IPS DF 6.9 (cell line): ENCODE measurements around the gene CNTNAP2.

ENCODE experiments used
- DNase-seq: peaks from one replicate; pipeline ENCODE4 v3.0.0-alpha.2; 2013; ENCODE audit warnings: low read depth, low spot score
- H3K27ac ChIP-seq: one replicate; pipeline ENCODE4 v1.5.1; 2013; ENCODE audit warnings: low read length, control low read depth
- H3K27me3 ChIP-seq: 2 replicates; pipeline ENCODE4 v1.6.1; 2013; ENCODE audit warnings: mild to moderate bottlenecking, low read length; ENCODE audit not compliant: control insufficient read depth, insufficient read depth
- H3K36me3 ChIP-seq: 2 replicates; pipeline ENCODE4 v1.6.1; 2013; ENCODE audit warnings: low read length; ENCODE audit not compliant: control insufficient read depth, insufficient read depth
- H3K4me1 ChIP-seq: 2 replicates; pipeline ENCODE4 v1.6.1; 2013; ENCODE audit warnings: low read length; ENCODE audit not compliant: control insufficient read depth, insufficient read depth
- H3K4me3 ChIP-seq: 2 replicates; pipeline ENCODE4 v1.5.1; 2013; ENCODE audit warnings: mild to moderate bottlenecking, low read length
- H3K9me3 ChIP-seq: 2 replicates; pipeline ENCODE4 v1.6.1; 2013; ENCODE audit warnings: low read length, inconsistent platforms; ENCODE audit not compliant: control insufficient read depth, insufficient read depth
- WGBS: extraction: QIAGEN DNeasy Blood & Tissue Kit; methylation state at CpG from one replicate; pipeline ENCODE4 v1.1.7; 2013; ENCODE audit warnings: mixed read lengths, missing lambda C conversion rate; ENCODE audit not compliant: insufficient read length, insufficient coverage; 5-methylcytosine and 5-hydroxymethylcytosine counted together

Gene CNTNAP2

DNA sequence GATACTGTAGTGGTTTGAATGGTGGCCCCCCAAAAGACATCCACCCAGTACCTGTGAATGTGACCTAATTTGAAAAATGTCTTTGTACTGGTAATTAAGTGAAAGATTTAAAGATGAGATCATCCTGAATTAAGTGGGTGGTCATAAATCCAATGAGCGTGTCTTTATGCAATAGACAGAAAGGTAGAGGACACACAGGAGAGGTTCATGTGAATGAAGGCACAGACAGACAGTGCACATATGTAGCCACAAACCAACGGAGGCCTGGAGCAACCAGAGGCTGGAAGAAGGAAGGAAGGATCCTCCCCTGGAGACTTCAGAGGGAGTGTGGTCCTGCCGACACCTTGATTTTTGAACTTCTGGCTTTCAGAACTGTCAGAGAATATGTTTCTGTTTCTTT, 160.3 kb downstream of the CNTNAP2 start:
- DNase-seq: no peak
- H3K9me3 ChIP-seq: no peaks in the 10 kb centered on the region
- no peaks in the 10 kb centered on the region for H3K36me3 ChIP-seq
- no peaks in the 10 kb centered on the region for H3K27me3 ChIP-seq
- no peak overlapping the region for H3K4me3 ChIP-seq
- no CpG with 5 or more reads among the region's 3 CpGs for WGBS
- no peak overlapping the region for H3K27ac ChIP-seq
- H3K4me1 ChIP-seq: no peaks in the 10 kb centered on the region

DNA sequence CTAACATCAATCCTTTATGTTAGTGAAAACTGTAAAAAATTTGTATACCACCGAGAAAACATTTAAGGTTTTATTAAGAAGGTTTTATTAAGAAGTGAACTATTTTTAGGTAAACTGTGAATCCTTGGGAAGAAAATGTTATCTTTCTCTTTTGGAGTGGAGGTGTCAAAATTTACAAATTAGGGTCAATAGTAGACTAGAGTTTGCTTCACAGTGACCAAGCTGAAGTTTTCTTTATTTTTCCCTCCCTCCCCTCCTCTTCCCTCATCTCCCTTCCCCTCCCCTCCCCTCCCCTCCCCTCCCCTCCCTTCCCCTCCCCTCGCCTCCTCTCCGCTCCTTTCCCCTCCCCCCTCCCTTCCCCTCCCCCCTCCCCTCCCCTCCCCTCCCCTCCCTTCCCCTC, 168.8 kb downstream of the CNTNAP2 start:
- Histone ChIP-seq H3K27ac (no peak overlapping the region), H3K9me3 (no peaks in the 10 kb centered on the region), H3K4me3 (no peak overlapping the region), H3K27me3 (no peaks in the 10 kb centered on the region), H3K36me3 (no peaks in the 10 kb centered on the region), H3K4me1 (no peaks in the 10 kb centered on the region)
- WGBS: 100% methylated on average over 1 of the region's 3 CpGs
- DNase-seq: no peak

DNA sequence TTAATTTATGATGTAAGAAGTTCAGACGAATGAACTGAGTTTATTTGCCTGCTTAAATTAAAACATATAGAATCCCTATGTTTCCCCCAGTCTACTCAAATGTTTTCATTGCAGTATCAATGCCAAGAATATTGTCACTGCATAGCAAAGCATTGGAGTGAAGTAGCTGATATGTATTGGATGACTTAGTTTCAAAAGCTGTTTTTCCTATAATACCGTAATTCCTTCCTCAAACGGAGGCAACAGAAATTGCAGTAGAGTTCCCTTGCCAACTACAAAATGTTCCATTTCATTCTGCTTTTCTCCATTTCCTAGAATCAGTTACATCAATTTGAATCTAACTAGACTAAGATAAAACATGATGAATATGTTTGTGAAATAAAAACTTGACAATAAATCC, 174.1 kb downstream of the CNTNAP2 start:
- Histone ChIP-seq H3K27me3 (no peaks in the 10 kb centered on the region), H3K36me3 (no peaks in the 10 kb centered on the region), H3K27ac (no peak overlapping the region), H3K4me3 (no peak overlapping the region), H3K4me1 (no peaks in the 10 kb centered on the region), H3K9me3 (no peaks in the 10 kb centered on the region)
- no CpG with 5 or more reads among the region's 3 CpGs for WGBS
- no peak for DNase-seq

DNA sequence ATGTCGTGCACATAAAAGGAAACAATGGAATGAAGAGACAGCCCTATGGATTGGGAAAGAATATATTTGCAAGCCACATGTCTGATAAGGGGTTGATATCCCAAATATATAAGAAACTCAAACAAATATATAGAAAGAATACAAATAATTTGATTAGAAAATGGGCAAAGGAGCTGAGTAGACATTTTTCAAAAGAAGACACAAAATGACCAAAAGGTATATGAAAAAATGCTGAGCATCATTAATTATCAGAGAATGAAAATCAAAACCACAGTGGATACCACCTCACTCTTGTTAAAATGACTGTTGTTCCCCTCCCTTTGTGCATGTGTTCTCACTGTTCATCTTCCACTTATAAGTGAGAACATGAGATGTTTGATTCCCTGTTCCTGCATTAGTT, 175.3 kb downstream of the CNTNAP2 start:
- H3K4me1 ChIP-seq: peaks cover 1% of the 10 kb centered on the region; the same call in 1 of the 2 replicates
- no CpG with 5 or more reads among the region's 1 CpG for WGBS
- H3K27ac ChIP-seq: no peak overlapping the region
- H3K4me3 ChIP-seq: no peak overlapping the region
- no peaks in the 10 kb centered on the region for H3K9me3 ChIP-seq
- no peaks in the 10 kb centered on the region for H3K27me3 ChIP-seq
- no peak for DNase-seq
- H3K36me3 ChIP-seq: no peaks in the 10 kb centered on the region

DNA sequence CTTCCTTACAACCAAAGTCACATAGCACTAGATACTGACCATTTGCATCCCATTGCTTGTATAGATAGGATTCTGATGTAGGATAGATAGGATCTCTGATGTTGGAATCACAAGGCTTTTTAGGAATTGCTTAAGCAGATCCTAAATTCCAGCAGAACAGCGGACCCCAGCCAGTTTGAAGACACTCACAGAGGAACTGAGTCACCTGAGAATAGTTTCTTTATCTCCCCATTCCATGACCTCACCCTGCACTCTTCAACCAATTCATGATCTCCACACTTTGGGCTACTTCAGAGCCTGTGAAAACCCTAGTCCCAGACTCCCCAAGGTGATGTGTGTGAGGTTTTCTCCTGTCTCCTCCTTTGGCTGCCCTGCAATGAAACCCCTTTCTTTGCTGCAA, 179.4 kb downstream of the CNTNAP2 start:
- no peaks in the 10 kb centered on the region for H3K9me3 ChIP-seq
- H3K4me1 ChIP-seq: peaks cover 1% of the 10 kb centered on the region; the same call in 1 of the 2 replicates
- no peaks in the 10 kb centered on the region for H3K36me3 ChIP-seq
- no peak for DNase-seq
- no peak overlapping the region for H3K27ac ChIP-seq
- no peaks in the 10 kb centered on the region for H3K27me3 ChIP-seq
- WGBS: no CpG with 5 or more reads among the region's 1 CpG
- no peak overlapping the region for H3K4me3 ChIP-seq

DNA sequence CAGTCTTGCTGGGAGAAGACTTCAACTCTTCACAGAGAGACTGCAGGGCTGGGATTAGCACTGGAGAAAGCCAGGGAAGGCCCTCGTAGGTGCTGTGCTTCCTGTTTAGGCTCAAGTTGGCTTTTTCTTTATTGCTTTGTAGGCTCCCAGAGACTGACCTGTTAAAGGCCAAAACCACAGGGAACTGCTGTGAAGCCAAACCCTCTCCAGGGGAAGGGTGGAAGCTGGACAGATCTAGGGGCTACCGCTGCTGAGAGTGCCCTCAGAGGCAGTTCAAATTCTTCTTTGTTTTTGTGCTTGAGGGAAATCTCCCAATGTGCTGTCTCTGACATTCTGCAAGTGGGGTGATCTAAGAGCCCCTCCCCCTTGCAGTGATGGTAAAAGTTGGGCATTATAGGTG, 198.4 kb downstream of the CNTNAP2 start:
- DNase-seq: no peak
- Histone ChIP-seq H3K36me3 (no peaks in the 10 kb centered on the region), H3K4me1 (no peaks in the 10 kb centered on the region), H3K9me3 (no peaks in the 10 kb centered on the region), H3K27ac (no peak overlapping the region), H3K4me3 (no peak overlapping the region), H3K27me3 (no peaks in the 10 kb centered on the region)
- no CpG with 5 or more reads among the region's 2 CpGs for WGBS

DNA sequence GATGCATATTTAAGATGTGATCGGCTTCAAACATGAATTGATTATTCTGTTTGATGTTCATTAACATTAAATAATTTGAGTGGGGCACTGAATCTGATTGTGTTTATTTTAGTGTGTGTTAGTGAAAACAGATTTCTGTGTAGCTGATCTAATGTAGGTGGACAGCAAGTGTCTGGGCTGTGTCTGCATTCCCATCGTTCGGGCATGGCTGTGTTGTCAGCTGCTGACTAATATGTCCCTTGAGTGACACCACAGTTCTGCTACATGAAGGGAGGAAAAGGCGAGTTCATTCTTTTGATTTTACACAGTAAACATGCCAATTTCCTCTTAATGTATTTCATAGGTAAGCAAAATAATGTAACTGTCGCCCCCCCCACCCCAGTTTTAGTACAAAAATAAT, 203.0 kb downstream of the CNTNAP2 start:
- Histone ChIP-seq H3K4me1 (no peaks in the 10 kb centered on the region), H3K4me3 (no peak overlapping the region), H3K27me3 (no peaks in the 10 kb centered on the region), H3K27ac (no peak overlapping the region), H3K9me3 (no peaks in the 10 kb centered on the region), H3K36me3 (no peaks in the 10 kb centered on the region)
- DNase-seq: no peak
- no CpG with 5 or more reads among the region's 5 CpGs for WGBS

DNA sequence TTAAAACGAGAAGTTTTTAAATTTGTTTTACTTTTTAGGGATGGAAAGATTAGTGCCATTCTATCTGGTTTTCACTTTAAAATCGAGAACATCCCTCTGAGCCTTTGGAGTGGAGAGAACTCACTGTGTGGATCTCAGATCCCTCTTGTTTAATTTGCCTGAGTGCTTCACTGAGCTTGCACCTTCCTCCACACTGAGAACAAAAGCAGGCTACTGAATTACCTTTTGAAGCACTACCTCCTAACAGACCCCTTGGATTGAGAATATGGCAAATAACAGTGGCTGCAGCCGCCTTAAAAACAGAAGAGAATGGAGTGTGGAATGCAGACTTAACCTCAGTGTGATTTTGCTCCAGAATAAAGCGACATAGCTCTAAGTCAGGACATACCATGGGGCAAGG, 204.7 kb downstream of the CNTNAP2 start:
- WGBS: 100% methylated on average over 1 of the region's 4 CpGs
- Histone ChIP-seq H3K4me1 (no peaks in the 10 kb centered on the region), H3K4me3 (no peak overlapping the region), H3K9me3 (no peaks in the 10 kb centered on the region), H3K27me3 (no peaks in the 10 kb centered on the region), H3K27ac (no peak overlapping the region), H3K36me3 (no peaks in the 10 kb centered on the region)
- DNase-seq: no peak

DNA sequence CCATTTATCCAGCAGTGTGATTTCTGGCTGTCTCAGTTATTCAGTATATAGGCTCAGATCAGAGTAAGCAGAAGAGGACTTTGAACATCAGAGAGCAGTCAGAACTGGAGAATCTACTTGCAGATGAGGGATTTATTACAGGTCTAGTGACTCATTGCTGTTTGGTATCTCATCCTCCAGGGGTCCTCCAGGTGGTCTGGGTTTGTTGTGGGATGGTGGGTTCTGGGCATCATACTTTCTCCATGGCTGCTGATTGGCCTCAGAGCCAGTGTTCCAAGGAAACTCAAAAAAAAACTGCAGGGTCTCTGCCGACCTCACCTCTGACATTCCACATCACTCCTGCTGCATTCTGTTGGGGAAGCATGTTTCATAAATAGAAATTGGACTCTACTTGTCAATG, 214.8 kb downstream of the CNTNAP2 start:
- no CpG with 5 or more reads among the region's 1 CpG for WGBS
- DNase-seq: no peak
- H3K4me1 ChIP-seq: no peaks in the 10 kb centered on the region
- H3K9me3 ChIP-seq: no peaks in the 10 kb centered on the region
- no peak overlapping the region for H3K27ac ChIP-seq
- H3K36me3 ChIP-seq: no peaks in the 10 kb centered on the region
- no peak overlapping the region for H3K4me3 ChIP-seq
- H3K27me3 ChIP-seq: no peaks in the 10 kb centered on the region

DNA sequence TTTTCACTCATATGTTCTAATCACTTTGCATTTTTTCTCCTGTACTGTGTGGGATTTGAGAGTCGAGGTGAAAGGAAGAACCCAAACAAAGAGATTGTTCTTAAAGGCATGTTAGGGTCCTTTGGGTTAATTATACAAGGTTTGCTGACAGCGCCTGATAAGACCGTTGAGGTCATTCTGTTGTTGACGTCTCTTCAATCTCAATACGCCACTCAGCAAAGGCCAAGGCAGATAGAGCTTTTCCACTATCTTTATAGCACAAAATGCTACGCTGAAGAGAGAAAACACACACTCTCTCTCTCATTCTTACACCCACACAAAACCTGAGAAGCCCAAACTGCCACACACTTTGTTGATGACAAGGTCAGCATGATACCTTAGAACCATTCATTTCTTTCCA, 228.7 kb downstream of the CNTNAP2 start:
- no peak for DNase-seq

DNA sequence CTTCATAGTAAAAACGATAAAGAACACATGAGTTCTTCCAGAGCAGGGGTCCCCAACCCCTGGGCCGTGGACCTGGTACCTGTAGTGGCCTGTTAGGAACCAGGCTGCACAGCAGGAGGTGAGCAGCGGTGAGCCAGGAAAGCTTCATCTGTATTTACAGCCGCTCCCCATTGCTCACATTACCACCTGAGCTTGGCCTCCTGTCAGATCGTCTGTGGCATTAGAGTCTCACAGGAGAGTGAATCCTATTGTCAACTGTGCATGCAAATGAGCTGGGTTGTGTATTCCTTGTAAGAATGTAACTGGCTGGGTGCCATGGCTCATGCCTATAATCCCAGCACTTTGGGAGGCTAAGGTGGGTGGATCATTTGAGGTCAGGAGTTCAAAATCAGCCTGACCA, 229.5 kb downstream of the CNTNAP2 start:
- no peaks in the 10 kb centered on the region for H3K36me3 ChIP-seq
- no peaks in the 10 kb centered on the region for H3K4me1 ChIP-seq
- no peak overlapping the region for H3K27ac ChIP-seq
- no peaks in the 10 kb centered on the region for H3K9me3 ChIP-seq
- H3K4me3 ChIP-seq: no peak overlapping the region
- no peaks in the 10 kb centered on the region for H3K27me3 ChIP-seq
- DNase-seq: no peak
- no CpG with 5 or more reads among the region's 5 CpGs for WGBS

More for the DNA sequence above, 228.7 kb downstream of the CNTNAP2 start:
- Histone ChIP-seq H3K36me3 (no peaks in the 10 kb centered on the region), H3K4me3 (no peak overlapping the region), H3K27me3 (no peaks in the 10 kb centered on the region), H3K27ac (no peak overlapping the region), H3K9me3 (no peaks in the 10 kb centered on the region), H3K4me1 (no peaks in the 10 kb centered on the region)
- no CpG with 5 or more reads among the region's 6 CpGs for WGBS
